Globus pallidus (tissue), 1 donor: ENCODE results near the gene CAVIN1.
A peak's percentile ranks its signal among the peaks of the same experiment; 100 is the strongest.
"Not testable (repeated sequence)": the region's sequence is repeated elsewhere in the genome, so short reads cannot be mapped to it uniquely, and the experiment has no call there.

Experiments used
- DNase-seq: peaks from one replicate; pipeline ENCODE4 v3.0.0-alpha.2; 2015; ENCODE audit warnings: low spot score

CAVIN1 gene

GRCh38 chr17:42378959-42379594 lies 44.0 kb downstream of the CAVIN1 start:
- DNase-seq = peak; percentile 29

DNA sequence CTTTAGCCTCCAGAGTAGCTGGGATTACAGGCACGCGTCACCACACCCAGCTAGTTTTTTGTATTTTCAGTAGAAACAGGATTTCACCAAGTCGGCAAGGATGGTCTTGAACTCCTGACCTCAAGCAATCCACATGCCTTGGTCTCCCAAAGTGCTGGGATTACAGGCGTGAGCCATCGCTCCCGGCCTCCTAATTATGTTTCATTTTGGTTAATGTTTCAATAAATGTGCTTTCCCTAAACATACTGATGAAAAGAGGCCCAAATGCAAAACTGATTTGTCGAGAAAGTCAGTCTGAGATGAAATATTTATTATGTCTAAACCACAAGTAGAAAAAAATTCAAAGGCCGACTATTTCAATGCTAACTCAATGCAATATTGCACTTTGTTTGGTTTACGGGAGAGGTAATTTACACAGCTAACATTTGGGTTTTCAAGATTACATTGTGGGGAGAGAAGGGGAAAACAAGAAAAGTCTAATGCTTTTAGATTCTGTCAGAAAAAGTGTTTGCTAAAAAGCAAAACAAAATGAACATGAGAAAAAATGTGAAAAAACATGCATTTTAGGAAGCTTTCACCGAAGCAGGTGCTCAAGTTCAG lies 44.6 kb downstream of the CAVIN1 start:
- no peak for DNase-seq

- no peak for DNase-seq
Observed at GRCh38 chr17:42373896-42374295, 49.2 kb downstream of the CAVIN1 start.

DNA sequence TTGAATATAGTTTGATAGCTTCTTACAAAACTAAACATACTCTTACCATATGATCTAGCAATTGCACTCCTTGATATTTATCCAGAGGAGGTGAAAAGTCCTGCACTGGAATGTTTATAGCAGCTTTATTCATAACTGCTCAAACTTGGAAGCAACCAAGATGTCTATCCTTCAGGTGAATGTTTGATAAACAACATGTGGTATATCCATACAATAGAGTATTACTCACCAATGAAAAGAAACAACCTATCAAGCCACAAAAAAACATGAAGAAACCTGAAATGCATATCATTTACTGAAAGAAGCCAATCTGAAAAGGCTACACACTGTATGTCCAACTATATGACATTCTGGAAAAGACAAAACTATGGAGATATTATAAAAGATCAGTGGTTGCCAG lies 50.9 kb downstream of the CAVIN1 start:
- DNase-seq = no peak

GRCh38 chr17:42368797-42369561 lies 54.1 kb downstream of the CAVIN1 start:
- DNase-seq = not testable (repeated sequence)

- DNase-seq = not testable (repeated sequence)
Observed at GRCh38 chr17:42368310-42368709, 54.7 kb downstream of the CAVIN1 start.

DNA sequence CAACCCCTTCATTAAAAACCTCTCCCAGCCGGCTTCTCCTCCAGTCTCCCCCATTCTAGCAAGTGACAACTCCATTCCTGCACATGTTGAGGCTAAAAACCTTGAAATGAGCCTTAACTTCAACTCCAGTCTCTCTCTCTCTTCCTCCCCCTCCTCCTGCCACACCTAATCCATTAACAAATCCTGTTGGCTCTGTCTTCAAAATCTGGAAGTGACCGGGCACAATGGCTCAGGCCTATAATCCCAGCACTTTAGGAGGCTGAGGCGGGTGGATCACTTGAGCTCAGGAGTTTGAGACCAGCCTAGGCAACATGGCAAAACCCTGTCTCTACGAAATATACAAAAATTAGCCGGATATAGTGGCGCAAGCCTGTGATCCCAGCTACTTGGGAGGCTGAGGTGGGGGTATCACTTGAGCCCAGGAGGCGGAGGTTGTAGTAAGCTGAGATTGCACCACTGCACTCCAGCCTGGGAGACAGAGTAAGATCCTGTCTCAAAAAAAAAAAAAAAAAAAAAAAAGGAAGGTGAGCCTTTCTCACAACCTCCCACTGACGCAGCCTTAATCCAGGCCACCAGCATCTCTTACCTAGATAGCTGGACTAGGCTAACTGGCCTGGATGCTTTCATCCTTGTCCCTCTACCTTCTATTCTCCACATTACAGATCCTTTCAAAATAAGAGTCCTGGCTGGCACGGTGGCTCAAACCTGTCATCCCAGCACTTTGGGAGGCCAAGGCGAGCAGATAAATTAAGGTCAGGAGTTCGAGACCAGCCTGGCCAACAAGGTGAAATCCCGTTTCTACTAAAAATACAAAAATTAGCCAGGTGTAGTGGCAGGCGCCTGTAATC lies 56.7 kb downstream of the CAVIN1 start:
- DNase-seq = not testable (repeated sequence)

DNA sequence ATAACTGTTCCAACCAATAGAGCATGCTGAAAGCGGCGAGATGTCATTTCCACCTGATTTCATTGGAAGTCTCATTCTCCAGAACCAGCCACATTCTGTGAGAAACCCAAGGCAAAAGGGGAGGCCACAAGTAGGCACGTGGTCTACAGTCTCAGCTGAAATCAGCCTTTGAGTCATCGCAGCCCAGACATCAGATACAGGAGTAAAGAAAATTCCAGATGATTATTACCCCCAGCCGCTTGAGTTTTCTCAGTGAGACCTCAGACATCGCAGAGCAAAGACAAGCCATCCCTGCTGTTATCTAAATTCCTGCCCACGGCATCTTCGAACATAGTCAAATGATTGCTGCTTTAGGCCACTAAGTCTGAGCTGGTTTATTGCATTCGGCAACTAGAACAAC lies 57.9 kb downstream of the CAVIN1 start:
- DNase-seq = no peak

- DNase-seq = no peak
Observed at GRCh38 chr17:42363767-42364585, 59.1 kb downstream of the CAVIN1 start.

DNA sequence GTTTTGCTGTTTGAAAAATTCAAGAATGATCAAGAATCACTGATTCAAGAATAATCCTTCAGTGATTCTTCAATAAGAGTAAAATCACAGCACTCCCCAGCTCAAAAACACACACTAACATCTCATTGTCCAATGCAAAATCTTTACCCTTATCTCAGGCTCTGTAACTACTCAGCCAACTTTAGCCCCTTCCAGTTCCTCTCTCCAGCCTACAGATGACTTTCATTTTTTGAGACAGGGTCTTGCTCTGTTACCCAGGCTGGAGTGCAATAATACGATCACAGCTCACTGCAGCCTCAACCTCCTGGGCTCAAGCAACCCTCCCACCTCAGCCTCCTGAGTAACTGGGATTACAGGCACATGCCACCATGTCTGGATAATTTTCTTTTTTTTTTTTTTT lies 59.8 kb downstream of the CAVIN1 start:
- DNase-seq = no peak

DNA sequence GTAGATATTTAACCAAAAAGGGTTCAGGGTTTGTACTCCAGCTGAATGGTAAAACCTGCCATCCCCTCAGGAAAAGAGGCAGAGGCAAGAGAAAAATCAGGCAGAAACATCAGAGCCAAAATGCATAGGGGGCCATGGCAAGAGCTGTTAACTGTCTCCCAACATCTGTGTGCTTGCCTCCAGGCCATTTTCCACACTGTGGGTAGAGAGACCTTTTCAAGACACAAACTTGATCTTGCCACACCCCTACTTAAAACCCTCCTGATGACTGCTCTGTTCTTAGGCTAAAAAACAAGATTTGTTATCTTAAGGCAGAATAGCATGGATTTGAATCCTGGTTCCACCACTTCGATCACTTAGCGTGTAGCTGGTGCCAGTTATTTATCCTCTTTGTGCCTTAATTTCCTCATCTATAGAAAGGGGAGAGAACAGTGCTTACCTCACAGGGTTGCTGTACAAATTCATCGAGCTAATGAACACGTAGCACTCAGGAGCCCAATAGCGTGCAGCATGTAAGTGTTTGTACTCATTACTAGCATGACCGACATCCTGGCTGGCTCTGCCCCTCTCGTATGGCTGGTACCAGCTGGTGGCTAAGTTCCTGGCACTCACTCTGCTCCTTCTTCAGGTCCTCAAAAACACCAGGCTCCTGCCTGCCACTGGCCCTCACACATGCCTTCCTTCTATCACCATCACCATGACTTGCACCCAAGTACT lies 60.7 kb downstream of the CAVIN1 start:
- DNase-seq = no peak

GRCh38 chr17:42361781-42362186 lies 61.3 kb downstream of the CAVIN1 start:
- no peak for DNase-seq

- DNase-seq = not testable (repeated sequence)
Observed at GRCh38 chr17:42360388-42360787, 62.7 kb downstream of the CAVIN1 start.

DNA sequence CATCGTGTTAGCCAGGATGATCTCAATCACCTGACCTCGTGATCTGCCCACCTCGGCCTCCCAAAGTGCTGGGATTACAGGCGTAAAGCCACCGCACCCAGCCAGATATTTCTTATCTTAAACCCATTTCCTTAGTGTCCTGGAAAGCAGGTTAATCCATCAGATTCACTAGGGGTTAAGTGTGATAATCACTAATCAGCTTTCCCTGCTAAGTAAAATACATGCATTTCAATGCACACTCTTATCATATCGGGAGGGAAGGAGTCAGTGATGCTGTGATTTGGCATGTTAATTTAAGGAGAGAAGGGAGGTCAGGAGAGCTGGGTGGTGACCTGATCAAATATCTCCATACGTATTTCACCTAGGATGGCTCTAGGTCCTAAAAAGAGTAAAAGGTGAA lies 63.9 kb downstream of the CAVIN1 start:
- no peak for DNase-seq

DNA sequence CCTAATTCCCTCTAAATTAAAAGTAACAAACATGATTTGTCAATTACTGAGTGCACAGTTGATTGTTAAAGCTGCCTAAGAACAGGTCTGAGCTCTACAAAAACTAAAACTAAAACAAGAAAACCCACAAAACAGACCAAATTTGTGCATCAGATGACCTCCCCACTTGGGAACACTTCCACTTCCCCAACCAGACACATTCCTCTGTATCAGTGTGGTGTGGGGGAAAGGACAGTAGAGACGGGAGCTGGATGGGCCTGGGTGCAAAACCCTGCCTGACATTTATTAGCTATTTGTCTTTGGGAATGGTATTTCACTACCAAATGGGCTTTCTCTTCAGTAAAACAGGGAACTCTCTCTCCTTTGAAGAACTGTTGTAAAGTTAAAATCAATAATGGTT lies 64.6 kb downstream of the CAVIN1 start:
- no peak for DNase-seq

- DNase-seq = no peak
Observed at GRCh38 chr17:42354956-42355843, 67.9 kb downstream of the CAVIN1 start.
